Central memory CD8-positive, alpha-beta T cell (primary cell): ENCODE measurements around the gene TMEM266.

Experiments used
- ATAC-seq: fragments of 150-1000 bp; cut with Tn5 transposase; replicated peaks from 2 replicates; pipeline ENCODE4 v1.10.0; 2022; ENCODE audit warnings: mild to moderate bottlenecking, moderate FRiP score, moderate number of reproducible peaks; ENCODE audit not compliant: poor library complexity, severe bottlenecking; ENCODE audit errors: extremely low read depth
- DNase-seq, 2 donors: peaks; one replicate each; pipeline ENCODE4 v3.0.0; 2021; ENCODE audit warnings: low spot score in 2 of 2
- H3K27ac Mint-ChIP-seq: one replicate; pipeline ENCODE4 v1.8.0; 2022; ENCODE audit warnings: low read depth, mild to moderate bottlenecking, moderate library complexity, mixed read lengths
- H3K27me3 Mint-ChIP-seq: one replicate; pipeline ENCODE4 v1.8.0; 2022; ENCODE audit warnings: mixed read lengths
- H3K36me3 Mint-ChIP-seq: one replicate; pipeline ENCODE4 v1.8.0; 2022; ENCODE audit warnings: mild to moderate bottlenecking, moderate library complexity, mixed read lengths; ENCODE audit not compliant: insufficient read depth
- H3K4me1 Mint-ChIP-seq: one replicate; pipeline ENCODE4 v1.8.0; 2022; ENCODE audit warnings: mixed read lengths
- H3K4me3 Mint-ChIP-seq: one replicate; pipeline ENCODE4 v1.8.0; 2022; ENCODE audit warnings: mild to moderate bottlenecking, moderate library complexity, mixed read lengths
- H3K9me3 Mint-ChIP-seq: one replicate; pipeline ENCODE4 v1.8.0; 2022; ENCODE audit warnings: mixed read lengths

TMEM266 gene

GRCh38 chr15:76161153-76162035 lies 101.6 kb downstream of the TMEM266 start:
- Mint-ChIP-seq H3K27me3 (peaks cover 17% of the 10 kb centered on the region), H3K9me3 (no peaks in the 10 kb centered on the region), H3K4me3 (no peak overlapping the region), H3K4me1 (peaks cover 5% of the 10 kb centered on the region), H3K27ac (no peak overlapping the region), H3K36me3 (no peaks in the 10 kb centered on the region)
- no peak for ATAC-seq
- DNase-seq, result no peak

GRCh38 chr15:76162036-76162398 lies 102.2 kb downstream of the TMEM266 start:
- Mint-ChIP-seq H3K4me3 (no peak overlapping the region), H3K27ac (no peak overlapping the region), H3K27me3 (peaks cover 17% of the 10 kb centered on the region), H3K9me3 (no peaks in the 10 kb centered on the region), H3K4me1 (peaks cover 5% of the 10 kb centered on the region), H3K36me3 (no peaks in the 10 kb centered on the region)
- DNase-seq (no peak), ATAC-seq (no peak)

GRCh38 chr15:76162784-76163456 lies 103.1 kb downstream of the TMEM266 start:
- no peaks in the 10 kb centered on the region for H3K9me3 Mint-ChIP-seq
- H3K4me3 Mint-ChIP-seq, result no peak overlapping the region
- DNase-seq (no peak), ATAC-seq (no peak)
- H3K27ac Mint-ChIP-seq, result no peak overlapping the region
- H3K4me1 Mint-ChIP-seq, result peaks cover 5% of the 10 kb centered on the region
- H3K27me3 Mint-ChIP-seq, result peaks cover 17% of the 10 kb centered on the region
- H3K36me3 Mint-ChIP-seq, result no peaks in the 10 kb centered on the region

- H3K4me3 Mint-ChIP-seq, result no peak overlapping the region
- ATAC-seq (no peak), DNase-seq (no peak)
- no peaks in the 10 kb centered on the region for H3K9me3 Mint-ChIP-seq
- H3K36me3 Mint-ChIP-seq, result no peaks in the 10 kb centered on the region
- H3K4me1 Mint-ChIP-seq, result peaks cover 8% of the 10 kb centered on the region
- peaks cover 22% of the 10 kb centered on the region for H3K27me3 Mint-ChIP-seq
- H3K27ac Mint-ChIP-seq, result no peak overlapping the region
Observed at GRCh38 chr15:76163457-76164295, 103.9 kb downstream of the TMEM266 start.

GRCh38 chr15:76164602-76165001 lies 104.8 kb downstream of the TMEM266 start:
- Mint-ChIP-seq H3K9me3 (no peaks in the 10 kb centered on the region), H3K27ac (no peak overlapping the region), H3K4me3 (no peak overlapping the region), H3K27me3 (peaks cover 30% of the 10 kb centered on the region), H3K4me1 (peaks cover 16% of the 10 kb centered on the region), H3K36me3 (no peaks in the 10 kb centered on the region)
- DNase-seq (no peak), ATAC-seq (no peak)

GRCh38 chr15:76165951-76166350 lies 106.2 kb downstream of the TMEM266 start:
- Mint-ChIP-seq H3K4me3 (no peak overlapping the region), H3K27me3 (peaks cover 16% of the 10 kb centered on the region), H3K9me3 (no peaks in the 10 kb centered on the region), H3K4me1 (peaks cover 10% of the 10 kb centered on the region), H3K27ac (no peak overlapping the region), H3K36me3 (no peaks in the 10 kb centered on the region)
- DNase-seq (no peak), ATAC-seq (no peak)

- Mint-ChIP-seq H3K27me3 (peaks cover 36% of the 10 kb centered on the region), H3K36me3 (no peaks in the 10 kb centered on the region), H3K27ac (no peak overlapping the region), H3K9me3 (no peaks in the 10 kb centered on the region), H3K4me1 (peaks cover 10% of the 10 kb centered on the region), H3K4me3 (no peak overlapping the region)
- ATAC-seq (no peak), DNase-seq (no peak)
Observed at GRCh38 chr15:76168237-76168984, 108.6 kb downstream of the TMEM266 start.

- H3K4me3 Mint-ChIP-seq, result no peak overlapping the region
- H3K4me1 Mint-ChIP-seq, result peaks cover 10% of the 10 kb centered on the region
- no peak for ATAC-seq
- peaks cover 39% of the 10 kb centered on the region for H3K27me3 Mint-ChIP-seq
- H3K9me3 Mint-ChIP-seq, result no peaks in the 10 kb centered on the region
- no peak overlapping the region for H3K27ac Mint-ChIP-seq
- no peak for DNase-seq
- no peaks in the 10 kb centered on the region for H3K36me3 Mint-ChIP-seq
Observed at GRCh38 chr15:76169018-76169417, 109.2 kb downstream of the TMEM266 start.

GRCh38 chr15:76169911-76170800 lies 110.4 kb downstream of the TMEM266 start:
- Mint-ChIP-seq H3K27ac (no peak overlapping the region), H3K27me3 (peaks cover 50% of the 10 kb centered on the region), H3K4me3 (no peak overlapping the region), H3K4me1 (peaks cover 10% of the 10 kb centered on the region), H3K9me3 (no peaks in the 10 kb centered on the region), H3K36me3 (no peaks in the 10 kb centered on the region)
- no peak for ATAC-seq
- DNase-seq, result no peak

- Mint-ChIP-seq H3K4me1 (peaks cover 10% of the 10 kb centered on the region), H3K27me3 (peaks cover 64% of the 10 kb centered on the region), H3K27ac (no peak overlapping the region), H3K4me3 (no peak overlapping the region), H3K9me3 (no peaks in the 10 kb centered on the region), H3K36me3 (no peaks in the 10 kb centered on the region)
- no peak for DNase-seq
- ATAC-seq, result no peak
Observed at GRCh38 chr15:76172782-76173181, 113.0 kb downstream of the TMEM266 start.

GRCh38 chr15:76173317-76173834 lies 113.6 kb downstream of the TMEM266 start:
- H3K4me1 Mint-ChIP-seq, result peaks cover 10% of the 10 kb centered on the region
- H3K36me3 Mint-ChIP-seq, result no peaks in the 10 kb centered on the region
- H3K27ac Mint-ChIP-seq, result no peak overlapping the region
- no peak for ATAC-seq
- peaks cover 68% of the 10 kb centered on the region for H3K27me3 Mint-ChIP-seq
- no peaks in the 10 kb centered on the region for H3K9me3 Mint-ChIP-seq
- DNase-seq, result no peak
- no peak overlapping the region for H3K4me3 Mint-ChIP-seq
